ENCODE data around the gene NPDC1.

The NPDC1 gene

DNA sequence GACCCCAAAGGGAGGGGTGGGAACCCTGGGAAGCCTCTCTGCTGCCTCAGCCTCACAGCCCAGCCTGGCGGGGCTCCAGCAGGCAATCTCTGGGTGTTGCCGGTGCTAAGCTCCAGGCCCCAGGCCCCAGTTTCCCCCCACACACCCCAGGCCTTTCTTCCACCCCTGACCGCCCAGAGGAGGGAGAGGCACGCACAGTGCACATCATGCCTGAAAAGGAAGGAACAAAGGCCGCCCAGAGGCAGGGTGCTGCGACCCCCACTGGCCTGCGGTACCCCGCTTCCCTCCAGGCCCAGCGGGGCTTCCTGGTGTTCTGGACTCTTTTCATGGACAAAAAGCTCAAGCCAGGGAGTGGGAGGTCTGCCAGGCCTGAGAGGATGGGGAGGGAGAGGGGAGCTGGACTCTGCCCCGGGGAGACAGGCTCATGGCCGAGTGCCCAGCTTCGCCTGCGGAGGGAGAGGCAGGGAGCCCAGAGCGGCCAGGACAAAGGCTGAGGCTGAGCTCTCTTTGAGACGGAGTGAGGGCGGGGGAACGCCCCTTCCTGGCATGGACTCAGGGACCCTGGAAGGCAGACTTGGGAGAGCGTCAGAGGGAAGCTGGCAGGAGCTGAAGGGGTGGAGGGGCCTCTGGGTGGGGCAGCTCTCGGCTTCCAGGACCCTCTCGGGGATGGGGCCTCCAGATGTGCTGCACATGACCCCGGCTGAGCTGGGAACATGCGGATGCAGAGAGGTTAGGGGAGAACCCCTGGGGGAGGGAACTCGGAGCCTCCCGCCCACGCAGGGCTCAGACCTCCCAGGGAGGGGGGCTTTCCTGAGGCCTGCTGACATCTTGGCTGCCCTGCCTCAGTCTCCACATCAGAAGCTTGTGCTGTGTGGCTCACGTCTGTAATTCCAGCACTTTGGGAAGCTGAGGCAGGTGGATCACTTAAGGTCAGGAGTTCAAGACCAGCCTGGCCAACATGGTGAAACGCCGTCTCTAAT lies 9.7 kb upstream of the NPDC1 start:
- no peak for DNase-seq

DNA sequence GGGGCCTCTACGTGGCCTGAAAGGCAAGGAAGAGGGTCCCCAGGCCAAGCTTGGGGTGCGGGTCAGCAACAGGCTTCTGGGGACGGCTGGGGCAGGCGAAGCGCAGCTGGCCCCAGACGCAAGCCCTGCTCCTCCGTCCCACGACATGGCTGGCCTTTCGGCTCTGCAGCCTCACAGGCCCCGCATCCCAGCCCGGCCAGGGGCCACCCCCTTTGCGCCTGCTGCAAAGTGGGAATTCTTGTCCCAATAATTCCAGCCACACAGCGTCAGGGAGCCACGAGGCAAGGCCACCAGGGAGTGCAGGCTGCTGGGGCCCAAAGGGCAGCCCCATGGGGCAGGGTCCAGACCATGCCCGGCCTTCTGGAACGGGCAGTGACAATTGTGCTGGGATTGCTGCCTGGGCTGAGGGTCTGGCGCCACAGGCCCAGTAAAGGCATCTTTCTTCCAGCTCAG lies 9.0 kb upstream of the NPDC1 start:
- no peak for DNase-seq

DNA sequence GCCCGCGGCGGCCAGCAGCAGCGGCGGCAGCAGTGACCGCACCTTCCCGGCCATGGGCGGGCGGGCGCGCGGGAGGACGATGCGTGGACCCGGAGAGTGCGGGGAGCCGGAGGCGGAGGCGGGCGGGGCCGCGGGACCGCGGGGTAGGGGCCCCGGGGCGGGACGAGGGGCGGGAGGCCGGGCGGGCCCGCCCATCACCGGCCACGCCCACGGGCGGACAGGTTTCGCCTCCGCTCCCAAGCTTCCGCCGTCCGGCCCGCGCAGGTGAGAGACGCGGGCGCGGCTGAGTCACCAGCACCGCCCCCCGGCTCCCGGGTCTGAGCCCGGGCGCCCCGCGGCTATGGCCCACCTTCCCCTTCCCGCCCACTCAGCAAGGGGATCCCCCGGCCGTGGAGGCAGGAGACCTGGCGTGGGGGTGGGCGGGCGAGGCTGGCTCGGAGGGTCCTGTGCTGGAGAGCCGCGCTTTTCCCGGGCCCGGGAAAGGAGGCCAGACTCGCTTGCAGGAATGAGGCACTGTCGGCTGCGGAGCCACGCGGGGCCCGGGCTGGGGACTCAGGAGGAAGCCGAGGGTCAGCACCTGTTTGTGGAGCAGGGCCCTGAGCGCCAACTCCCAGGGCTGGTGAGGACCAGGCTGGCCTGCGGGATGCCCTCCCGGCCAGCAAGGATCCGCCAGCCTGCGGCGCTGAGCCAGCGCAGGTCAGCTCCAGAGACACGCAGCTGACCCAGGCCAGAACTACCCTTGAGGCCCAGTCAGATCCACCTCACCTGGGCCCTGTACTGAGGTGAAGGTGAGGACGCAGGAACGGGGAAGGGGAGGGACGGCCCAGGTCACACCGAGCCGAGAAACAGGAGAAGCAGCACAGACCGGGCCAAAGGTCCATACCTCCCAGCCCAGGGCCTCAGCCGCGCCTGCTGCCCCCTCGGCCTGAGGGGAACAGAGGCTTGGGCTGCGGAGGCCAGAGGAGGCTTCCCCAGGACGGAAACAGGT lies 8.3 kb upstream of the NPDC1 start, which contains the start of gene ENTPD2:
ENTPD2 (minus strand) TSS at position 118 of the 988 bp plus-strand sequence; CDS start at position 54, 64 bp downstream.
- DNase-seq, result no peak

DNA sequence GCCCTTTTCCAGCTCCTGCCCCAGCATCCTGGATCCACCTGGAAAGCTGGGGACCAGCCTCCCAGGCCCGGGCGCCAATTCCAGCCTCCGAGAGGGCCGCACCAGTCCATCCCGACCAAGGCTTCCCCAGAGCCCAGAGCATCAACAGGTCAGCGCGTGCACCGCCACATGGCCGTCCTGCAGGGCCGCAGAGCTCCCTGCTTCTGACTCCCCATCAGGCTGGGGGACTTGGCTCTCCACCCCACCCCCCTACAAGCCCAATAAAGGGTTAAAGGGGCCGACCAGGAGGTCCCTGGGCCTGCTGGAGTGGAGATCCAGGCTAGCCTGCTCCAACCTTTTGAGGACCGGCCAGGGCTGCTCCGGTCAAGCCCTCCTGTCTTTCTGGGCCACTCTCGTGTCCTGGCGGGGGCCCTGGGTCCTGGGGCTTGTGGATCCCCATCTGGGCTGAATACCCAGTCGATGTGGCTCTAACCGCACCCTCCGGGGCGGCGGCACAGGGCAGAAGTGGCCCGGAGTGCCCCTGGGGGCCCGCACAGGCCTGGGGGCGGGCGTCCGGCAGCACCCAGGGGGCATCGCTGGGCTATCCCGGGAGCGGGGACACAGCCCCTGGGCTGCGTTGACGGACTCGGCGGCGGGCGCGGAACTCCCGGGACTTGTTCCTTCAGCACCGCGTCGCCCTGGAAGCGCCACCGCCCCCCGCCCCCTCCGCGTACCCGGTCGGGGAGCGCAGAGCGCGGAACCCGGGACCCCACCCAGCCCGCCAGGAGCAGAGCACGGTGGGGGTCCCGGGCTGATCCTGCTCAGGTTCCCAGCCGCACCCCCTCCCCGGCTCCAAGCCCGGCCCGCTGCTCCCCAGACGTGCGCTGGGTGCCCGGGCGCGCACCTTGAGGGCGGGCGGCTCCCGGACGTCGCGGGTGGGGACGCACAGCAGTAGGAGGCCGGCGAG lies 7.3 kb upstream of the NPDC1 start:
- no peak for DNase-seq

DNA sequence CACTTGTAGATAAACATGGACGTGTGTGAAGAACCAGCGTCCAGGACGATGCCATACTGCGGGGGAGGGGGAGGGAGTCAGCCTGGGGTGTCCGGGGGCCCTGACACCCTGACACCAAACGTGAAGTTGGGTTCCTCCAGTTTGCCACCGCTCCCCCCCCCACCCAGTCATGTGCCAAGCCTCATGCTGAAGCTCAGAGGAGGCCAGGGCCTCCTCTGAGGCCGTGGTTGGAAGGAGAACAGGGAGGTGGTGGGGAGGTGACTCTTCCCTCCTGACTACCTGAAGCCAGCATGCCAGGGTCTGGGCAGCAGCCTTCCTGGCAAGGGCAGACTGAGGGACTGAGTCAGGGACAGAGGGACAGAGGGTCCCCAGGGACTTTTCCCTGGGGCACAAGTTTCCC lies 6.3 kb upstream of the NPDC1 start:
- DNase-seq, result no peak

DNA sequence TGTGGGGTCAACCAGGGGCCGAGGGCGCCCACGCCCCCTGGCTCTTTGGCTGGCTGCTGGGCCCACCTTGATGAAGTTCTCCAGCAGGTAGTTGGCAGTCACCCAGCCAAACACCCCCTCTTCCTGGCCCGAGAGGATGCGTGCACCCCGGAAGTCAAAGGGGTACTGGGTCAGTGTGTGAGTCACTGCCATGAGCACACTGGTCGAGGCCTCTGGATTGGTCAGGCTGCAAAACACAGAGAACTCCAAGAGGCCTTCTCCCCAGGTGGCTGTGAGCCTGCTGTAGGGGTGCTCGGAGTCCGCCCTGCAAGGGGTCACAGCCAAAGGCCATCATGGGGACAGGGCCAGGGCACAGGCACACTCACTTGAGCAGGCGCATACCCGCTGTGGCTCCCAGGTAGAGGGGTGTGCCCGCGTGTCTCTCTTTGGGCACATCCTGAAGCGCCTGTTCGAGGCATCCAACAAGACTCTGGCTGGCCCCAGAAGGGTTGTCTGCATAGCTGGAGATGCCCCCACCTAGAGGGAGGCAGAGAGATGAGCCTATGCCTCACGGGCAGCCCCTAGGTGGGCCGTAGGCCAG lies 5.3 kb upstream of the NPDC1 start:
- DNase-seq, result no peak

DNA sequence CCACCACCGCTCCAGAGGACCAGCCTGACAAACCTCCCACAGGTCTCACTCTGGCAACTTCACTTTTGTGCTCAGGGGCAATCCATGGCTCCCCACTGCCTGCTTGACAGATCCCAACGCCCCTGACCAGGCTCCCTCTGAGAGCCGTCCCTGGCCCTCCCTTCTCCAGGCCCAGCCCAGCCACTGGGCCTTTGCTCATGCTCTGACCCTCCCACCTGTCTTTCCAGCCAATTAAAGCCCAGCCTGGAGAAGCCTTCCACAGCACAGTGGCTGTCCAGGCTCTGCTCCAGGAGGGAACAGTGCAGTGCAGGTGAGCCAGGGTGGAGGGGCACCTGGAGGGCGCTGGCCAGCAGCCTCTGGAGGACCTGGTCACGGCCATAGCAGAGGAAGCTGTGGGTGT lies 4.6 kb upstream of the NPDC1 start:
- no peak for DNase-seq

DNA sequence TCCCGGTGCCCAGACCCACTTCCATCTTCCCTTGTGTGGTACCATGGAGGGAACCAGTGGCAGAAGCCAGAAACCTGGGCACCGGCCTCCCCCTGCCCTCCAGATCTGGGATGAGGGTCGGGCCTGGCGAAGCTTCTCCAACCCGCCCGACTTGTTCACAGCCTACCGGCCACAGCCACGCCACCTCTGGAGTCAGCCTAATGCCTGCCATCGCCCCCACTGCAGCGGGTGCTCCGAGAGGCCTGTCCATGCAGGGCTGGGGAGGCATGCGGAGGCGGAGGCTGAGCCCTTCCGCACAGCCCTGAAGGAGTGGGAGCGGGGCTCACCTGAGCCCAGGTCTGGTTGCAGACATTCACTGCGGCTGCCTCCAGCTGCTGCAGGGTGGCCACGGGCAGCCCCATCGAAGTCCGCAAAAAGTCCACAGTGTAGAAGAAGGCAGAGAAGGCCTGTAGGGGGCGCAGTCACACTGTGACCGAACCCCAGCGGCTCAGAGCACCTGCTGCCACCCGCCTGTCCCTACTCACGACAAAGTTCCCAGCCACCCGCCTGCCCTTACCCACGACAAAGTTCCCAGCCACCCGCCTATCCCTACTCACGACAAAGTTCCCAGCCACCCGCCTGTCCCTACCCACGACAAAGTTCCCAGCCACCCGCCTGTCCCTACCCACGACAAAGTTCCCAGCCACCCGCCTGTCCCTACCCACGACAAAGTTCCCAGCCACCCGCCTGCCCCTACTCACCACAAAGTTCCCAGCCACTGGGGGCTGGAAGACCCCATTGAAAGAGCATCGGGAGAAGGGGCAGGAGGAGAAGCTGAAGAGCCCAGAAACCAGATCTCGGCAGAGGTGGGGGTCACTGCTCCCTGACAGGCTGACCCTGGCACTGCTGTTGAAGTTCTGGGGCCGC lies 3.8 kb upstream of the NPDC1 start:
- DNase-seq, result no peak

DNA sequence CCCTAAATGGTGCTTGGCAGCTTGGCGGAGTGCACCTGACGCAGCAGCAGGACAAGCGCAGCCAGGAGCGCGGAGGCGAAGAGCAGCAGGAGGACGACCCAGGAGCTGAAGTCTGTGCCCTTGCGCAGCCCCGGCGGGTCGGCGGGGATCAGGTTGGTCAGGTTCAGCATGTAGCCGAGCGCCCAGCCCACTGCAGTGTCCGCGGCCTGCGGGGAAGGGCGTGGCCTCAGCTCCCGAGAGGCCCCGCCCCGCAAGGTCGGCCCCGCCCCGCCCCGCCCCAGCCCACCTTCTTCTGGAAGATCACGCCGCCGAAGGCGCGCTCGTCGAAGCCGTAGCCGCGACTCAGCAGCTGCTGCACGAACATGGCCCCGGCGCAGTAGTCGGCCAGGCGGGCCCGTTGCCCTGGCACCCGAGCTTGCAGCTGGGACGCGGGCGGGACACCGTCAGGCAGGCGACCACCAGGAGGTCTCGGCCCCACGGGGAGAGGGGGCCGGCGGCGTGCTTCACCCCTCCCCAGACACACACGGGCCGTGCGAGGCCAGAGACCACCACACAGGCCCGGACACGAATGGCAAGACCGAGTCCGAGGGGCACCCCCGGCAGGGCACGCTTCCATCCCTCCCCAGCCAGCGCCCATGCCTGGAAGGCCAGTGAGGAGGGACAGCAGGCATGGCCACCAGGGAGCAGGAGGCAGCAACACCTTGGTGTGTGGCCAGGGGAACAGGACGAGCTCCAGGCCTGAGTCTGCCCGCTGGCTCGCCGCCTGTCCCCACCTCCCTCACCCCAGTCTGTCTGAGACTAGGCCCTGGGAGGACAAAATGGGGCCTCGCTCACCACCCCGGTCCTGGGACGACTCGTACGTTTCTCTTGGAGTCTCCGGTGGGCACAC lies 2.9 kb upstream of the NPDC1 start:
- DNase-seq, result no peak

DNA sequence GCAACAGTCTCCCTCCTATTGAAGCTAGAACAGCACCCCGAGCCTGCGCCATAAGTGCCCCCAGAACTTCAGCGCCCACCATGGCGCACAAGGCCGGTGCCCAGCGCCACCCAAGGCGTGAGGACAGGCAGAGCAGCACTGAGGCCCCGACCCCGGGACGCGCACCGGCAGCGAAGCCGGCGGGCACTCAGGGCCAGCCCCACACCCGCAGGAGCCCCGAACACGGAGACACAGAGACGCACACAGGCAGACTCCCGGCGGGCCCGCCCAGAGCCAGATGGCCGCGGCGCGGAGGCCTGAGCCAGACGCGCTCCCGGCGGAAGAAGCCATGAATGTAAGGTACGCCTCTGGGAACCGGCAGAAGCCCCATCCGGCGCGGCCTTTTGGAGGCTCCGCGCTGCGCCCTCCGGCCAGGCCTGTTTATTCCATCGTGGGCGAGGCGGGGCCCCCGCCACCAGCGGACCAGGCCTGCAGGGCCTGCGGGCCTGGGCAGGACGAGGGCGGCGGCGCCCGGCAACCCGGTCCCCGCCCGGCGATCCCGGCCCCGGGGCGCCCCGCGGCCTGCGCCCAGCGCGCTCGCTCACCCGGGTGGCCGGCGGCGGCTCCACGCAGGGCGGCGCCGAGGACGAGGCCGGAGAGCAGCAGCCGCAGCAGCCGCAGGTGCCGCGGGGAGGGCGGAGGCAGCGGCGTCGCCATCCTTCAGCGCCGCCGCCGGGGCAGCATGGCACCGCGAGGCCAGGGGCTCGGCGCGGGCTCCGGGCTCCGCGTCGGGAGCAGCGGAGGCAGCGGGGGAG lies 486 bp downstream of the NPDC1 start:
- DNase-seq, result peak; percentile 43

DNA sequence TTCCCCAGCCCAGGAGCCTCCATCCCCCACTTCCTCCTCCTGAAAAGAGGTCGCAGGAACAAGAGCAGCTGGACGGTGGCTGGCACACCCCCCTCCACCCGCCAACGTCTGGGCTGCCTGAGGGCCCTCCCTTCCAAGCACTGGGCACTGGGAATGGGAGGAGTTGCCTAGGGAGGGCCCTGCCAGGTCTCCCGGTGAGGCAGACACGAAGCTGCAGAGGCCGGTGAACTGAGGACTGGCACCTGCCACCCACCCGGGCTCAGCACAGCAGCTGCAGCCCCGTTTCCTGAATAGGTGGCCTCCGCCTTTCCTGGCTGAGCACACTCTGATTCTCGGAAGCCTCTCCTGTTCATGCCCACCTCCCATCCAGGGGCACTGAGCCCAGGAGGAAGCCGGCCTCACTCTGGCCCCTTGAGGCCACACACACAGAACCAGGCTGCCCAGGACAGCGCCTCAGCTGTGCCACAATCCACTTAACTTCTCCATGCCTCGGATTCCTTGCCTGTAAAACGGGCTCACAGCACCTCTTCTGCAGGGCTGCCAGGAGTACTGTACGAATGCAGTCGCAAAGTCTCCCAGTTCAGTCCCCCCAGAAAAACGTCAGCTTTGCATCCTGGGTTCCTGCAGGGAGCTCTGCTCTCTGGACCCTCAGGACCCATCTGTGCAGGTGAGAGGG lies 1.3 kb downstream of the NPDC1 start:
- DNase-seq, result no peak

DNA sequence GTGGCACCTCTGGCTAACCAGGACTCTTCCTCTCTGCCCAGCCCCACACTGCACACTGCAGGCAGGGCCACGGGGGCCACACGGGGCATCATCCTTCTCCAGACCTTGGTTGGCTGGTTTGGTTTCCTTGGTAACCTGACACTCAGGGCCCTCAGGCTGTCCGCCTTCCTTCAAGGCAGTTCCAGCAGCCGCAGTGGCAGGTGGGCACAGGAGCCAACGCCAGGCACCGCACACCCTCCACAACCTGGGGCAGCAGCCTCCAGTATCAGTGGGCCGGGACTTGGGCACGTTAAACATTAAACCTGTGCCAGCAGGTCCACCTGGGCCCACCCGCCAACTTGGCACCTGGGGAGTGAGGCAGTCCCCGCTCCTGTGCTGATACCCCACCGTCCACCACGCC lies 1.9 kb downstream of the NPDC1 start:
- DNase-seq, result no peak

DNA sequence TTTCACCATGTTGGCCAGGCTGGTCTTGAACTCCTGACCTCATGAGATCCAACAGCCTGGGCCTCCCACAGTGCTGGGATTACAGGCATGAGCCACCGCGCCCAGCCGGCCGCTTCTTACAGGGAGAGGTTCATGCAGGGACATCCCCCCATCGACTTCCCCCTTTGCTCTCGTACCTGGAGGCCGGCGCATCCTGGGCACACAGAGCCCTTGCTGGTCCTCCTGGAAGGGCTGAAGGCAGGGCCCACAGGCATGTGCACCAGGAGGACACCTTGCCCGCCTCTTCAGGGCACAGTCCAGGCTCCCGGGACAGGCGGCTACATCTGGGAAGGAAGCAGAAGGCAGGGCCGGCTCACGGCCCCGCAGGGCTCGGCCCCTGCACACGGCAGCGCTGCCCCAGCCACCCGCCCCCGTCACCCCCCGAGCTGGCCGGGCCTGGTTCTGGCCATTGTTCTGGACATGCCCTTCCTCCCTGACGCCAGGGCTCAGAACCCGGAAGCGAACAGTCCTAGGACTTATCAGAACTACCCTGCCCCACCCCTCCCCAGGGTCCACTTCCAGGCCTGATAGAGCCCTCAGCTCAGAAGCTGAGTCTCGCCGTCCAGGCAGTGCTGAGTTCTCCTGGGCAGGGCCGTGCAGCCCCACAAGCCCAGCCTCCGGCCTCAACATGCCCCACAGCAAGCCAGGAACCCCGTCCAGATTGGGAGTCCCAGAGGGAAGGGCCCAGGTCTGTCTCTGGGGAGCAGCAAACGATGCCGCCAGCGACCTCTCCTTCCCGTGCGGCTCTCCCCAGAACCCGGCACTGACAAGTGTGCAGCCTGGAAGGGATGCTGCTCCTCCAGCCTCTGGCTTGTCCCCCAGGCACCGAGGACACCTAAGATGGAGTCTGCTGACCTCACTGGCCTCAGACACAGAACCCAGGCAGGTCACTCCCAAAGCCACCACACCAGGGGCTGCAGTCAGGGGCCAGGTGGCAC lies 2.9 kb downstream of the NPDC1 start:
- no peak for DNase-seq

DNA sequence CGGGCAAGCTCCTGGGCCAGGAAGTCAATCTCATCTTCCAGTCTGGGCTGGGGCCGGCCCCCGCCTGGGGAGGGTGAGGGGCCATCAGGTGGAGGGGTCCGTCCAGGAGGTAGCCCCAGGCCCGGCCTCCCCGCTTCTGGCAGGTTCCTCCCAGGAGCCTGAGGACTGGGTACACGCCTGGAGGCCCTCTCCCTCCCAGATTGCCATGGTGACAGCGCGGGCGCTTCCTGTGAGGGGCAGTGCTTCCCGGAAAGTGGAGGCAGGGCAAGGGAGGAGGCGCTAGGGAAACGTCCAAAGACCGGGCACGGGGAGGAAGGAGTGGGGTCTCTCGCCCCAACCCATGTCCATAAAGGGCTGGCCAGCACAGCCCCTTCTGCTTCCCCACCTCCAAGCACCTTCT lies 4.9 kb downstream of the NPDC1 start:
- no peak for DNase-seq

DNA sequence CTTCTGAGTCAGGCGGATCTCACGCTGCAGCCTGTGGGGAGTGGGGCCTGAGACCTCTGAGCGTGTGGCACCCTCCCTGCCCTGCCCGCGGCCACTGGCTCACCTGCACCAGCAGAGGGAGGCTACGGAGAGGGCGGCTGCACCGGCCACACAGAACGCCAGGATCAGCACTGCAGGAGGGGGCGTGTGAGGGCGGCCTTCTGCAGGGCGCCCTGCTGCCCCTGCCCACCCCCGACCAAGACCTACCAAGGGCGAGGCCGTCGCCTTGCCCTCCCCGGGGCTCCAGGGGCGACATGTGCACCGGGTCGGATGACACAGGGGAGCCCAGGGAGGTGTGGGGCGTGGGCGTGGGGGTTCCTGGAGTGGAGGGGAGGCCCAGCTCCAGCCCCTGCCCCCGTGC lies 5.4 kb downstream of the NPDC1 start:
- DNase-seq, result no peak

DNA sequence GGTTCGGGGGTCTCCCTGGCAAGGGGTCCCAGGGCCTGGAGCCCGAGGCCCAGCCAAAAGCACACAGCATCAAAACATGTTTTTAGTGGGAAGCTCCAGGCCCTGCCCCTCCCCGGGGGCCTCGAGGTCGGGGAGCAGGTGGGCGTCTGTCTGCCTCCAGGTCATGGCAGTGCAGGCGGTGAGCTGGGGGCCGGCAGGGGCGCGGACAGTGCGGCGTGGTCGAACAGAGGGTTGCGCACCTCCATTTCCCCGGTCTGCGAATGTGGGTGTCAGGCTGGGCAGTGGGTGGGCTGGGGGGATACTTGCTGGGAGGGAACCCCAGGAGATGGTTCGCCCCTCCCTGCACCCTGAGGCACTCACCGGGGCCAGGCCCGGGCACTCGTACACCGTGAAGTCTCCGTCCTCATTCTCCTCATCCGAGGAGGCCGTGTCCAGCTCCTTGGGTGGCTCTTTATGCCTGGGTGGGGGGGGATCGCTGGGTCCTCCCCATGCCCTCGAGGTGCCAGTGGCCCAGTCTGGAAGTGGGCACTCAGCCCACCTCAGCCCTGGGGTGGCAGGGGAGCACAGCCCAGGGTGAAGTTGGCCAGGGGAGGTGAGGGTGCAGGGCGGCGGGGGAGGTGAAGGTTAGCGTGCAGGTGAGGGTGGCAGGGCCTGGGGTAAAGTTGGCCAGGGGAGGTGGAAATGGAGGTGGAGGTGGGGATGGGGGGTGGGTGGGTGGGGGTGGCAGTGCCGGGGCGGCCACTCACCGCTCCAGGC lies 6.2 kb downstream of the NPDC1 start:
- no peak for DNase-seq

Measured in HCEC 1CT (cell line).